K562 (cell line): ENCODE results near the gene NMB. TPM values are rescaled to one million over a fixed set of nuclear protein-coding genes. Genes with fewer than 3 reads are reported as not detected.
A peak's percentile ranks its signal among the peaks of the same experiment; 100 is the strongest.

Experiments used
- BCOR ChIP-seq: fragments of 450-650 bp; IDR thresholded peaks from 2 replicates; pipeline ENCODE4 v1.6.1; 2016
- CAMTA2 ChIP-seq: fragments of 250-450 bp; sonication (Bioruptor Pico); conservative IDR thresholded peaks from 2 replicates; pipeline ENCODE4 v1.5.1; 2022
- CSDE1 ChIP-seq, 2 experiments: fragments of 450-650 bp; IDR thresholded peaks; 2 replicates each; pipeline ENCODE4 v1.6.1; 2016; ENCODE audit warnings: mild to moderate bottlenecking in 1 of 2
- ETV1 ChIP-seq: fragments of 450-650 bp; conservative IDR thresholded peaks from 2 replicates; pipeline ENCODE4 v1.6.1; 2016; ENCODE audit warnings: missing genetic modification characterization, control low read depth, low read depth, missing compliant biosample characterization
- FOXP1 ChIP-seq: sonication (generic); formaldehyde crosslinking; IDR thresholded peaks from 2 replicates; pipeline ENCODE4 v1.8.0; 2022; ENCODE audit warnings: mild to moderate bottlenecking, missing genetic modification reagents
- HNRNPH1 ChIP-seq: fragments of 200-400 bp; formaldehyde crosslinking; optimal IDR thresholded peaks from 2 replicates; pipeline ENCODE3; 2017; ENCODE audit warnings: low read depth, mild to moderate bottlenecking, low read length, moderate library complexity
- JUN ChIP-seq, 2 experiments: sonication (generic) in 1 of 2; formaldehyde crosslinking in 1 of 2; IDR thresholded peaks; 2 replicates each; pipeline versions ENCODE4 v1.6.1 to v1.8.0; 2012 to 2022; ENCODE audit warnings: borderline replicate concordance in 2 of 2, mild to moderate bottlenecking in 2 of 2, improper control_type of control experiment in 1 of 2, low read depth in 1 of 2, low read length in 1 of 2, missing genetic modification reagents in 1 of 2
- RBM15 ChIP-seq: fragments of 200-400 bp; formaldehyde crosslinking; IDR thresholded peaks from 2 replicates; pipeline ENCODE4 v1.6.1; 2018; ENCODE audit warnings: mild to moderate bottlenecking, low read length, moderate library complexity; ENCODE audit not compliant: insufficient read depth
- TAF15 ChIP-seq: fragments of 200-400 bp; formaldehyde crosslinking; IDR thresholded peaks from 2 replicates; pipeline ENCODE4 v1.6.1; 2017; ENCODE audit warnings: mild to moderate bottlenecking, low read depth, low read length, moderate library complexity
- THRAP3 ChIP-seq: fragments of 450-650 bp; IDR thresholded peaks from 2 replicates; pipeline ENCODE4 v1.6.1; 2016; ENCODE audit warnings: mild to moderate bottlenecking, inconsistent platforms, borderline replicate concordance
- ZNF282 ChIP-seq: sonication (generic); formaldehyde crosslinking; IDR thresholded peaks from 2 replicates; pipeline ENCODE4 v1.8.1; 2023; ENCODE audit warnings: missing genetic modification reagents
- ZNF785 ChIP-seq: fragments of 250-450 bp; sonication (Bioruptor Pico); IDR thresholded peaks from 2 replicates; pipeline ENCODE4 v1.4.0; 2020; ENCODE audit warnings: mild to moderate bottlenecking
- ZSCAN29 ChIP-seq: fragments of 450-650 bp; IDR thresholded peaks from 2 replicates; pipeline ENCODE4 v1.6.1; 2017
- ZSCAN32 ChIP-seq: fragments of 450-650 bp; formaldehyde crosslinking; IDR thresholded peaks from 2 replicates; pipeline ENCODE4 v1.4.0; 2020; ENCODE audit warnings: mild to moderate bottlenecking, moderate library complexity
- polyA plus RNA-seq, 8 experiments: library from polyadenylated mRNA; depleted of rRNA in 4 of 8; stranded (reverse) in 5 of 8; unstranded in 3 of 8; fragments of >200 nt; fragmentation: Nextera tagmentation in 2 of 8; fragmentation: Illumina TruSeq in 1 of 8; extraction: Ambion mirVana in 2 of 8; extraction: Trizol in 1 of 8; gene quantifications; 2 replicates each; pipeline versions ENCODE4 v1.2.1 to v1.2.3, GENCODE V29; 2011 to 2014; ENCODE audit warnings: inconsistent platforms in 1 of 8, missing spikeins in 1 of 8
- total RNA-seq, 7 experiments: library from RNA; depleted of rRNA in 6 of 7; stranded (reverse); fragments of >200 nt in 6 of 7; fragmentation: Illumina TruSeq in 2 of 7; extraction: Trizol in 2 of 7; gene quantifications; 2 replicates each; pipeline versions ENCODE4 v1.2.1 to v1.2.3, GENCODE V29; 2011 to 2021; ENCODE audit warnings: low replicate concordance in 1 of 7
- TF ChIP-seq, protein P1 (sequence below): fragments of 250-450 bp; sonication (Bioruptor Pico); IDR thresholded peaks from 2 replicates; pipeline ENCODE4 v1.5.0; 2021; ENCODE audit warnings: mild to moderate bottlenecking, moderate library complexity
- TF ChIP-seq, protein P2 (sequence below): sonication (generic); formaldehyde crosslinking; IDR thresholded peaks from 2 replicates; pipeline ENCODE4 v1.8.0; 2022; ENCODE audit warnings: missing genetic modification reagents, mild to moderate bottlenecking, borderline replicate concordance
- TF ChIP-seq, protein P3 (sequence below): sonication (generic); formaldehyde crosslinking; IDR thresholded peaks from 2 replicates; pipeline ENCODE4 v1.8.1; 2023; ENCODE audit warnings: mild to moderate bottlenecking, missing genetic modification reagents
- TF ChIP-seq, protein P4 (sequence below): IDR thresholded peaks from 2 replicates; pipeline ENCODE4 v1.6.1; 2012; ENCODE audit warnings: low read depth, low read length, improper control_type of control experiment, borderline replicate concordance
- TF ChIP-seq, protein P5 (sequence below): sonication (generic); formaldehyde crosslinking; IDR thresholded peaks from 2 replicates; pipeline ENCODE4 v1.8.1; 2023; ENCODE audit warnings: mild to moderate bottlenecking, missing genetic modification reagents, moderate library complexity

The NMB gene
- total and polyA plus RNA-seq, 9 of the 15 experiments (the other 6 are each of a cell fraction or from before 2014, with no cell fraction given): 0.06 to 0.16 (median 0.09) TPM; not detected in 5

DNA sequence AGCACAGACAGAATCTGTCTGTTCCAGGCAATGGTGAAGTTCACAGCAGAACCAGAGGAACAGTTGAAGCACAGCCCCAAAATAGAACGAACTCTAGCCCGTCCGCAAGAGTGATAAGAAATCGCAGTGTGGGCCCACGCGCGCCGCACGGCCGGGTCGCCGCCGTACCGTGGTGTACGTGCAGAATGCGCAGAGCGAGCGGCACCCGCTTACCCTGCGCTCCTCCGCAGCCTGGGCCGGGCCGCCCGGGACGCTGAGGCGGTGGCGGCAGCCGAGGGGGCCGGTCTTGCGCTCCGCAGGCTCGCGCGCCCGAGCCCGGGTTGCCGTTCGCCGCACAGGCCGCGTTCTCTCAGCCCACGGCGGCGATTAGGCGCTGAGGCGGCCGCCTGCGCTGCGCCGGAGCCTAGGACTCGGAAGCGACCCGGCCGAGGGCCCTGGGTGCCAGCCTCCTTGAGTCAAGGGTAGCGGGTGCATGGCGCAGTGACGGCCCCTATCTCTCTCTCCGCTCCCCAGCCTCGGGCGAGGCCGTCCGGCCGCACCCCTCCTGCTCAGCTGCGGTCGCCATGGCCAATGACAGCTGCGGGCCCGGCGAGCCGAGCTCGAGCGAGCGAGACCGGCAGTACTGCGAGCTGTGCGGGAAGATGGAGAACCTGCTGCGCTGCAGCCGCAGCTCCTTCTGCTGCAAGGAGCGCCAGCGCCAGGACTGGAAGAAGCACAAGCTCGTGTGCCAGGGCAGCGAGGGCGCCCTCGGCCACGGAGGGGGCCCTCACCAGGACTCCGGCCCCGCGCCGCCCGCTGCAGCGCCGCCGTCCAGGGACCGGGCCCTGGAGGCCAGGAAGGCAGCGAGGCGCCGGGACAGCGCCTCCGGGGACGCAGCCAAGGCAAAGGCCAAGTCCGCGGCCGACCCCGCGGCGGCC, 24.4 kb downstream of the NMB start (continued):
- TF ChIP-seq, protein P1, sequence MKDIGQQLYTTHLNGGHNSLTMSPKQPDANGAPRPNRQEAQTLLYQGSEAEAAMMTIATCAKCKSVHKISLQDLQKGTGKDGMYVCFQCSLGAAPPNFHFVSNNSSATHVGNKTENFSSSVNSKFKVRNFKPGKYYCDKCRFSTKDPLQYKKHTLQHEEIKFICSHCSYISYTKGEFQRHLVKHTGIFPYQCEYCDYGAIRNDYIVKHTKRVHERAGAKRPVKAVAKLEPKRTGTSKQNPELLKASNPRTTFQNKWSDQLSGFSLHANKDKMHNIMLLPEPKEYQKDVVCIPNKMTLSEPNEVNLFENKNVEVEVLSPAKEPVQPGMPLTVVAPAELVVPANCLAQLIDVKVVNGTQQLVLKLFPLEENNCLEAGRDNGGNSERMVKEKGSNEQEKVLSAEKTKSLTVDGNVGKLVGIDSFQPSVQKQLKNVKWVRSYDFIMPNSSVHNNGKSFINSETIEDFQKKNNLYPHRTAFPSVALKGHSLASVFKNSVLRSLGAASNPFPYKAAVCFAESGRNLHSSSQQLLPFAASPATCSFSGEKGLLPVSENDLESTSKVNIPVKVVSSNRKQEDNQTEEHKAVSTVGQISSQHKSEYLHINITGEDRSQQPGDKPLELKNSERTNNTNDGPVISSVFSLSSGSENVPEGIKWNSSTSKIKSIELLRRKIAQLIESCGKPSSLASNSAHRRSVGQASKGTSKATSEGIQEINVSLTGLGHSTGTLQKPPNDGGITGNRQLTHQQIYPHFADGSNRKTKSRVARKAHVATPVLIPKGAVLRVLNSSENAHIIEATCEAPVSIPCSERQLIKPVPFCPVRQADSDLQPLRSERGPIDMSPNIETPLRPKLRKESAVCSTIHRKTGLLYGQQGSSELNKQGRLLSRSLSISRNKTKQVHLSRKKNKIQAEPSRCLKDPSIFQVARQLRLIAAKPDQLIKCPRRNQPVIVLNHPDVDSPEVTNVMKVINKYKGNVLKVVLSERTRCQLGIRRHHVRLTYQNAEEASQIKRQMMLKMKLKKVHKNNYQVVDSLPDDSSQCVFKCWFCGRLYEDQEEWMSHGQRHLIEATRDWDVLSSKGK (CRISPR knock-in tag): no peak
- no peak for TF ChIP-seq THRAP3
- no peak for TF ChIP-seq CAMTA2 (CRISPR knock-in tag)
- TF ChIP-seq ZNF282 (CRISPR knock-in tag): peak; percentile 79; the same call in 1 of the 2 replicates
- TF ChIP-seq ZSCAN32 (CRISPR knock-in tag): no peak
- peak; percentile 47; the same call in 1 of the 2 replicates for TF ChIP-seq BCOR
- TF ChIP-seq, protein P2, sequence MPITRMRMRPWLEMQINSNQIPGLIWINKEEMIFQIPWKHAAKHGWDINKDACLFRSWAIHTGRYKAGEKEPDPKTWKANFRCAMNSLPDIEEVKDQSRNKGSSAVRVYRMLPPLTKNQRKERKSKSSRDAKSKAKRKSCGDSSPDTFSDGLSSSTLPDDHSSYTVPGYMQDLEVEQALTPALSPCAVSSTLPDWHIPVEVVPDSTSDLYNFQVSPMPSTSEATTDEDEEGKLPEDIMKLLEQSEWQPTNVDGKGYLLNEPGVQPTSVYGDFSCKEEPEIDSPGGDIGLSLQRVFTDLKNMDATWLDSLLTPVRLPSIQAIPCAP (CRISPR knock-in tag): no peak
- TF ChIP-seq, protein P3, sequence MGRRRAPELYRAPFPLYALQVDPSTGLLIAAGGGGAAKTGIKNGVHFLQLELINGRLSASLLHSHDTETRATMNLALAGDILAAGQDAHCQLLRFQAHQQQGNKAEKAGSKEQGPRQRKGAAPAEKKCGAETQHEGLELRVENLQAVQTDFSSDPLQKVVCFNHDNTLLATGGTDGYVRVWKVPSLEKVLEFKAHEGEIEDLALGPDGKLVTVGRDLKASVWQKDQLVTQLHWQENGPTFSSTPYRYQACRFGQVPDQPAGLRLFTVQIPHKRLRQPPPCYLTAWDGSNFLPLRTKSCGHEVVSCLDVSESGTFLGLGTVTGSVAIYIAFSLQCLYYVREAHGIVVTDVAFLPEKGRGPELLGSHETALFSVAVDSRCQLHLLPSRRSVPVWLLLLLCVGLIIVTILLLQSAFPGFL (CRISPR knock-in tag): no peak
- no peak for TF ChIP-seq HNRNPH1
- no peak for TF ChIP-seq CSDE1 (IDR thresholded peaks at IDR 0.05)
- TF ChIP-seq RBM15: no peak
- TF ChIP-seq JUN (IDR thresholded peaks at IDR 0.05; ENCODE audit: borderline replicate concordance, low read depth, low read length): no peak
- no peak; the same call in 1 of the 2 replicates for TF ChIP-seq JUN (CRISPR knock-in tag; IDR thresholded peaks at IDR 0.05; ENCODE audit: borderline replicate concordance)
- TF ChIP-seq TAF15: no peak
- TF ChIP-seq, protein P4, sequence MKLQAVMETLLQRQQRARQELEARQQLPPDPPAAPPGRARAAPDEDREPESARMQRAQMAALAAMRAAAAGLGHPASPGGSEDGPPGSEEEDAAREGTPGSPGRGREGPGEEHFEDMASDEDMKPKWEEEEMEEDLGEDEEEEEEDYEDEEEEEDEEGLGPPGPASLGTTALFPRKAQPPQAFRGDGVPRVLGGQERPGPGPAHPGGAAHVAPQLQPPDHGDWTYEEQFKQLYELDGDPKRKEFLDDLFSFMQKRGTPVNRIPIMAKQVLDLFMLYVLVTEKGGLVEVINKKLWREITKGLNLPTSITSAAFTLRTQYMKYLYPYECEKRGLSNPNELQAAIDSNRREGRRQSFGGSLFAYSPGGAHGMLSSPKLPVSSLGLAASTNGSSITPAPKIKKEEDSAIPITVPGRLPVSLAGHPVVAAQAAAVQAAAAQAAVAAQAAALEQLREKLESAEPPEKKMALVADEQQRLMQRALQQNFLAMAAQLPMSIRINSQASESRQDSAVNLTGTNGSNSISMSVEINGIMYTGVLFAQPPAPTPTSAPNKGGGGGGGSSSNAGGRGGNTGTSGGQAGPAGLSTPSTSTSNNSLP: no peak
- TF ChIP-seq ETV1 (tag): no peak
- TF ChIP-seq ZNF785 (CRISPR knock-in tag): no peak
- TF ChIP-seq FOXP1 (CRISPR knock-in tag): 0 out of 2 replicates have a peak, but pooled peaks have one; percentile 17
- no peak for TF ChIP-seq ZSCAN29
- TF ChIP-seq, protein P5, sequence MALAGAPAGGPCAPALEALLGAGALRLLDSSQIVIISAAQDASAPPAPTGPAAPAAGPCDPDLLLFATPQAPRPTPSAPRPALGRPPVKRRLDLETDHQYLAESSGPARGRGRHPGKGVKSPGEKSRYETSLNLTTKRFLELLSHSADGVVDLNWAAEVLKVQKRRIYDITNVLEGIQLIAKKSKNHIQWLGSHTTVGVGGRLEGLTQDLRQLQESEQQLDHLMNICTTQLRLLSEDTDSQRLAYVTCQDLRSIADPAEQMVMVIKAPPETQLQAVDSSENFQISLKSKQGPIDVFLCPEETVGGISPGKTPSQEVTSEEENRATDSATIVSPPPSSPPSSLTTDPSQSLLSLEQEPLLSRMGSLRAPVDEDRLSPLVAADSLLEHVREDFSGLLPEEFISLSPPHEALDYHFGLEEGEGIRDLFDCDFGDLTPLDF: no peak
